OCI-LY3 (cell line): ENCODE data around the gene DBI.

Source experiments
- H2AFZ ChIP-seq: fragments of 200-600, 300-600 bp; shearing (Covaris generic); 2 replicates; pipeline ENCODE4 v1.6.0; 2014; ENCODE audit warnings: antibody characterized with exemption, low read depth, low read length
- H3K27ac ChIP-seq: fragments of 200-600, 300-600 bp; sonication (generic); 2 replicates; pipeline ENCODE4 v1.5.1; 2014; ENCODE audit warnings: mild to moderate bottlenecking, low read length, moderate library complexity, mixed read lengths
- H3K27me3 ChIP-seq: fragments of 200-600, 300-600 bp; sonication (generic); 2 replicates; pipeline ENCODE4 v1.6.1; 2014; ENCODE audit warnings: low read depth, low read length, mixed read lengths
- H3K36me3 ChIP-seq: fragments of 200-600, 300-600 bp; sonication (generic); replicated peaks from 2 replicates; pipeline ENCODE3; 2014; ENCODE audit warnings: low read depth, low read length, mixed read lengths
- H3K4me1 ChIP-seq: fragments of 300-600, 200-600 bp; sonication (generic); 2 replicates; pipeline ENCODE4 v1.6.1; 2014; ENCODE audit warnings: low read length, mixed read lengths
- H3K4me2 ChIP-seq: fragments of 200-600, 300-600 bp; sonication (generic); 2 replicates; pipeline ENCODE4 v1.6.1; 2014; ENCODE audit warnings: low read length, mixed read lengths
- H3K4me3 ChIP-seq: fragments of 300-600, 200-600 bp; sonication (generic); 2 replicates; pipeline ENCODE4 v1.5.1; 2014; ENCODE audit warnings: antibody characterized with exemption, mild to moderate bottlenecking, low read length, moderate library complexity
- H3K79me2 ChIP-seq: fragments of 300-600, 200-600 bp; shearing (Covaris generic); 2 replicates; pipeline ENCODE4 v1.6.1; 2014; ENCODE audit warnings: mild to moderate bottlenecking, low read length, mixed read lengths
- H3K9ac ChIP-seq: fragments of 300-600, 200-600 bp; shearing (Covaris generic); 2 replicates; pipeline ENCODE4 v1.6.0; 2014; ENCODE audit warnings: mild to moderate bottlenecking, low read length, moderate library complexity
- H3K9me3 ChIP-seq: fragments of 200-600, 300-600 bp; shearing (Covaris generic); 2 replicates; pipeline ENCODE4 v1.6.1; 2014; ENCODE audit warnings: low read length, mixed read lengths; ENCODE audit not compliant: insufficient read depth
- H4K20me1 ChIP-seq: fragments of 200-600, 300-600 bp; sonication (generic); 2 replicates; pipeline ENCODE4 v1.6.1; 2016; ENCODE audit warnings: low read length, mixed read lengths; ENCODE audit not compliant: insufficient read depth
- CTCF ChIP-seq: fragments of 200-600, 300-600 bp; sonication (generic); IDR thresholded peaks from 2 replicates; pipeline ENCODE4 v1.5.1; 2014; ENCODE audit warnings: antibody characterized with exemption, low read length, low read depth
- EZH2phosphoT487 ChIP-seq: fragments of 200-600 bp; shearing (Covaris generic); IDR thresholded peaks from 2 replicates; pipeline ENCODE4 v1.6.1; 2018; ENCODE audit warnings: antibody characterized with exemption, mixed run types, low read depth

Gene DBI

DNA sequence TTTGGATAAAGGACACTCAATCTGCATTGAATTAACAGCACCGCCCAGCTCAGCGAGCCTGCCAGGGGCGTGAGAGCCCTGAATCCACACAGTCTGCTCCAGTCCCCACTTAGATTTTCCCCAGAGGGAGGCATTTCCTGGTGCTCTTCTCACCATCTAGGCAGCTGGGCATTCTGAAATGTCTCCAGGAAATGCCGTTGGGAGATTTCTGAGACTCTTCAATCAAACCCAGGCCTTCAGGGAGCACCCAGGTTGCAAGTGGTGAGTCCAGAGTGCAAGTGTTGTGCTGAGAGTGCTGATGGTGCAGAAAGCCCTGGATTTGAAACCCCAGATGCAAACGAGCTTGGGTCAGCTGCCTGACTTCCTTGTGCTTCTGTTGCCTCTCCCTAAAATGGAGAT, 41.4 kb downstream of the DBI start:
- Histone ChIP-seq H3K4me3 (no peak overlapping the region), H2AFZ (peak overlapping the region; percentile 16; the same call in 1 of the 2 replicates), H3K79me2 (no peaks in the 10 kb centered on the region), H3K4me2 (no peak overlapping the region), H3K36me3 (no peaks in the 10 kb centered on the region), H4K20me1 (no peaks in the 10 kb centered on the region), H3K27me3 (peaks cover 7% of the 10 kb centered on the region; the same call in 1 of the 2 replicates), H3K27ac (no peak overlapping the region), H3K9me3 (no peaks in the 10 kb centered on the region), H3K9ac (no peak overlapping the region), H3K4me1 (peaks cover 11% of the 10 kb centered on the region)
- TF ChIP-seq CTCF (no peak), EZH2phosphoT487 (no peak)

GRCh38 chr2:119409506-119409905, 42.7 kb downstream of the DBI start:
- no peaks in the 10 kb centered on the region for H3K36me3 ChIP-seq
- no peak for TF ChIP-seq EZH2phosphoT487
- TF ChIP-seq CTCF, result no peak
- H2AFZ ChIP-seq, result no peak overlapping the region
- peaks cover 4% of the 10 kb centered on the region; the same call in 1 of the 2 replicates for H3K27me3 ChIP-seq
- H3K9ac ChIP-seq, result no peak overlapping the region
- H3K4me3 ChIP-seq, result no peak overlapping the region
- H3K27ac ChIP-seq, result no peak overlapping the region
- H3K4me2 ChIP-seq, result no peak overlapping the region
- H3K9me3 ChIP-seq, result no peaks in the 10 kb centered on the region
- peaks cover 11% of the 10 kb centered on the region for H3K4me1 ChIP-seq
- H3K79me2 ChIP-seq, result no peaks in the 10 kb centered on the region
- H4K20me1 ChIP-seq, result no peaks in the 10 kb centered on the region

GRCh38 chr2:119414894-119415293, 48.1 kb downstream of the DBI start:
- no peaks in the 10 kb centered on the region for H4K20me1 ChIP-seq
- no peak overlapping the region for H2AFZ ChIP-seq
- H3K4me2 ChIP-seq, result no peak overlapping the region
- TF ChIP-seq EZH2phosphoT487, result no peak
- no peak for TF ChIP-seq CTCF
- H3K4me3 ChIP-seq, result no peak overlapping the region
- no peaks in the 10 kb centered on the region for H3K36me3 ChIP-seq
- H3K9ac ChIP-seq, result no peak overlapping the region
- no peaks in the 10 kb centered on the region for H3K79me2 ChIP-seq
- H3K9me3 ChIP-seq, result no peaks in the 10 kb centered on the region
- H3K4me1 ChIP-seq, result peaks cover 4% of the 10 kb centered on the region
- no peak overlapping the region for H3K27ac ChIP-seq
- peaks cover 4% of the 10 kb centered on the region; the same call in 1 of the 2 replicates for H3K27me3 ChIP-seq

DNA sequence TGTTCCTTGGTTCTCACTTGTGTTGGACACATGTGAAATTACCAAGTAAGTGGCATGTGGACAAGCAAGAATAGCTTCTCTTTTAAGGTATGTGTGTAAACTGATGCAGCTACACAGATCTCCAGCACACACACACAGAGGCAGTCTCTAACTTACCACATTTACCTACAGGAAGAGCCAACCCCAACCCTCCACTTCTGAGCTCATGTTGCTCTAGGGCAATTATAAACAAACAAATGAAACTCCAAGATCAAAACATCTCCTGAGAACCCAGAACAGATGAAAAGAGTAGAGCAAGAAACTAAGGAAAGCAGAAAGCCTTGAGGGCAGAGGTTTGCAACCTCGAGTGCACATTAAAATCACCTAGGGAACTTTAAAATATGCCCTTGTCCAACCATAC, 48.9 kb downstream of the DBI start:
- peaks cover 9% of the 10 kb centered on the region for H3K27me3 ChIP-seq
- H3K4me3 ChIP-seq, result no peak overlapping the region
- no peak for TF ChIP-seq CTCF
- no peaks in the 10 kb centered on the region for H4K20me1 ChIP-seq
- H2AFZ ChIP-seq, result no peak overlapping the region
- H3K36me3 ChIP-seq, result no peaks in the 10 kb centered on the region
- peaks cover 3% of the 10 kb centered on the region; the same call in 1 of the 2 replicates for H3K4me1 ChIP-seq
- H3K4me2 ChIP-seq, result no peak overlapping the region
- no peak overlapping the region for H3K27ac ChIP-seq
- no peaks in the 10 kb centered on the region for H3K79me2 ChIP-seq
- no peak overlapping the region for H3K9ac ChIP-seq
- H3K9me3 ChIP-seq, result no peaks in the 10 kb centered on the region
